HepG2 (cell line): Measurements from ENCODE around the gene SARS2. TPM values are rescaled to one million over a fixed set of nuclear protein-coding genes. Genes with fewer than 3 reads are reported as not detected.
A peak's percentile ranks its signal among the peaks of the same experiment; 100 is the strongest.

ENCODE experiments used
- ELF1 ChIP-seq: sonication (generic); formaldehyde crosslinking; IDR thresholded peaks from 2 replicates; pipeline ENCODE4 v1.4.0; 2020; ENCODE audit warnings: missing genetic modification reagents
- FOXK2 ChIP-seq: fragments of 450-650 bp; IDR thresholded peaks from 2 replicates; pipeline ENCODE4 v1.6.1; 2016
- IKZF1 ChIP-seq: fragments of 450-650 bp; IDR thresholded peaks from 2 replicates; pipeline ENCODE4 v1.7.1; 2016
- MAFK ChIP-seq, 2 experiments: IDR thresholded peaks in 1 of 2; conservative IDR thresholded peaks in 1 of 2; 2 replicates each; pipeline ENCODE4 v1.6.1; 2011; ENCODE audit warnings: improper control_type of control experiment in 2 of 2, low read length in 2 of 2
- MIER2 ChIP-seq: IDR thresholded peaks from 2 replicates; pipeline ENCODE4 v1.6.1; 2016; ENCODE audit warnings: missing biosample characterization, missing genetic modification reagents
- PPARG ChIP-seq: conservative IDR thresholded peaks from 2 replicates; pipeline ENCODE4 v1.6.1; 2016; ENCODE audit warnings: missing biosample characterization, missing genetic modification reagents
- RARG ChIP-seq: sonication (generic); formaldehyde crosslinking; IDR thresholded peaks from 2 replicates; pipeline ENCODE4 v1.4.0; 2020; ENCODE audit warnings: low read depth, mild to moderate bottlenecking, missing genetic modification reagents
- RFXANK ChIP-seq: IDR thresholded peaks from 2 replicates; pipeline ENCODE4 v1.6.1; 2016
- RXRA ChIP-seq: sonication (generic); formaldehyde crosslinking; IDR thresholded peaks from 2 replicates; pipeline ENCODE4 v1.5.1; 2020; ENCODE audit warnings: missing genetic modification reagents
- XBP1 ChIP-seq: sonication (generic); formaldehyde crosslinking; IDR thresholded peaks from 2 replicates; pipeline ENCODE4 v1.5.0; 2020; ENCODE audit warnings: missing genetic modification reagents
- ZFP90 ChIP-seq: sonication (generic); formaldehyde crosslinking; IDR thresholded peaks from 2 replicates; pipeline ENCODE4 v1.8.0; 2022; ENCODE audit warnings: missing genetic modification reagents, mild to moderate bottlenecking, inconsistent platforms, borderline replicate concordance
- ZNF20 ChIP-seq: sonication (generic); formaldehyde crosslinking; IDR thresholded peaks from 2 replicates; pipeline ENCODE4 v1.4.0; 2020; ENCODE audit warnings: mild to moderate bottlenecking, moderate library complexity, missing genetic modification reagents
- ZNF232 ChIP-seq: sonication (generic); formaldehyde crosslinking; IDR thresholded peaks from 2 replicates; pipeline ENCODE4 v1.4.0; 2020; ENCODE audit warnings: missing genetic modification reagents, borderline replicate concordance
- ZNF296 ChIP-seq: sonication (generic); formaldehyde crosslinking; conservative IDR thresholded peaks from 2 replicates; pipeline ENCODE4 v1.5.0; 2020; ENCODE audit warnings: mild to moderate bottlenecking, missing genetic modification reagents
- ZNF335 ChIP-seq: sonication (generic); formaldehyde crosslinking; IDR thresholded peaks from 2 replicates; pipeline ENCODE4 v1.4.0; 2020; ENCODE audit warnings: missing genetic modification reagents
- ZNF34 ChIP-seq: sonication (generic); formaldehyde crosslinking; IDR thresholded peaks from 2 replicates; pipeline ENCODE4 v1.4.0; 2020; ENCODE audit warnings: mild to moderate bottlenecking, missing genetic modification reagents, borderline replicate concordance
- ZNF343 ChIP-seq: sonication (generic); formaldehyde crosslinking; IDR thresholded peaks from 2 replicates; pipeline ENCODE4 v1.4.0; 2020; ENCODE audit warnings: mild to moderate bottlenecking, missing genetic modification reagents
- ZNF350 ChIP-seq: sonication (generic); formaldehyde crosslinking; IDR thresholded peaks from 2 replicates; pipeline ENCODE4 v1.4.0; 2020; ENCODE audit warnings: mild to moderate bottlenecking, low read depth, missing genetic modification reagents, borderline replicate concordance
- polyA plus RNA-seq, 8 experiments: library from polyadenylated mRNA; depleted of rRNA in 3 of 8; stranded (reverse) in 7 of 8; unstranded in 1 of 8; fragments of >200 nt; fragmentation: Illumina TruSeq in 4 of 8; extraction: Trizol in 4 of 8; gene quantifications; 2 replicates each; pipeline versions ENCODE4 v1.2.1 to v1.2.3, GENCODE V29; 2011 to 2016; ENCODE audit warnings: low read depth in 4 of 8, missing spikeins in 1 of 8, mixed read lengths in 1 of 8; ENCODE audit not compliant: insufficient read depth in 1 of 8
- total RNA-seq, 5 experiments: library from RNA; depleted of rRNA; stranded (reverse); fragments of >200 nt; fragmentation: Illumina TruSeq; extraction: Trizol; gene quantifications; 2 replicates each; pipeline ENCODE4 v1.2.3, GENCODE V29; 2016; ENCODE audit warnings: low read depth in 1 of 5
- TF ChIP-seq, protein P1 (sequence below): sonication (generic); formaldehyde crosslinking; IDR thresholded peaks from 2 replicates; pipeline ENCODE4 v1.8.1; 2023; ENCODE audit warnings: mild to moderate bottlenecking, missing genetic modification reagents
- TF ChIP-seq, protein P2 (sequence below): IDR thresholded peaks from 2 replicates; pipeline ENCODE4 v1.6.1; 2012; ENCODE audit warnings: inconsistent platforms
- TF ChIP-seq, protein P3 (sequence below): sonication (generic); formaldehyde crosslinking; IDR thresholded peaks from 2 replicates; pipeline ENCODE4 v1.5.0; 2020; ENCODE audit warnings: mild to moderate bottlenecking, missing genetic modification reagents, borderline replicate concordance

Gene SARS2
- total and polyA plus RNA-seq, 2 of the 13 experiments (the other 11 are each of a cell fraction or from before 2014, with no cell fraction given) = 40.0 to 48.6 TPM

DNA sequence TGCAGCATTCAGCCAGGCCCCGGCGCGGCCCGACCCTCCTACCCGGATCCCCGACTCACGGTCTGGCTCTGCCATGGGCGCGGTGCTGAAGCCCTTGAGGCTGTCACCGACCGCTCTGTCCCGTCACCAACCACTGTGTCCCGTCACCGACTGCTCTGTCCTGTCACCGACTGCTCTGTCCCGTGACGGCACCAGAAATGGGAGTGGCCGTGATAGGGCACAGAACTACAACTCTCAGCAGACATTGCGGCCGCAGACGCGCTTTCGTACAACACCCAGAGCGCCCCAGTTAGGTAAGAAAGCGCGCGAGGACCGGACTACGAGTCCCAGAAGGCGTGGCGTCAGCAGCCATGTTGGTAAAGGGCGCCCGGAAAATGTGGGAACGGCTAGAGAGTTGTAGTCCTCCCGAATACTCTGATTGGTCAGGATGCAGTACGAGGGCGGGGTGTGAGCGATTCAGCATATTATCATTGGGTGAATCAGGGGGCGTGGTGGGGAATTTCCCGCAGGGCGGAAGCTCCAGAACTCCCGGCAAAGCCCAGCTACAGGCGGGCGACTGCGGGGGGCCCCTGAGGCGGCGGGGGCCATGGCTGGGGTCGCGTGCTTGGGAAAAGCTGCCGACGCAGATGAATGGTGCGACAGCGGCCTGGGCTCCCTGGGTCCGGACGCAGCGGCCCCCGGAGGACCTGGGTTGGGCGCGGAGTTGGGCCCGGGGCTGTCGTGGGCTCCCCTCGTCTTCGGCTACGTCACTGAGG, 30.9 kb downstream of the SARS2 start, which contains the start of the genes NFKBIB and SIRT2 (continued):
- TF ChIP-seq IKZF1 (no peak), ZNF335 (CRISPR knock-in tag) (0 out of 2 replicates have a peak, but pooled peaks have one; percentile 49), PPARG (0 out of 2 replicates have a peak, but pooled peaks have one; percentile 32), MAFK (conservative IDR thresholded peaks at IDR 0.05 in 1 of 2, IDR thresholded peaks at IDR 0.05 in 1 of 2; ENCODE audit: low read length in 2 of 2) (peak; percentile 15 to 34; a peak in 1 of 4 replicates), RFXANK (CRISPR knock-in tag) (0 out of 2 replicates have a peak, but pooled peaks have one; percentile 51), XBP1 (CRISPR knock-in tag) (no peak), ZNF34 (CRISPR knock-in tag) (0 out of 2 replicates have a peak, but pooled peaks have one; percentile 10), RARG (CRISPR knock-in tag) (no peak), ZNF296 (CRISPR knock-in tag) (no peak), ZNF350 (CRISPR knock-in tag) (peak; percentile 82), RXRA (CRISPR knock-in tag) (peak; percentile 38), ZNF232 (CRISPR knock-in tag) (no peak), FOXK2 (peak; percentile 30; the same call in 1 of the 2 replicates), ZNF343 (CRISPR knock-in tag) (0 out of 2 replicates have a peak, but pooled peaks have one; percentile 50), ZNF20 (CRISPR knock-in tag) (no peak), ZFP90 (CRISPR knock-in tag) (no peak), ELF1 (CRISPR knock-in tag) (peak; percentile 94), MIER2 (CRISPR knock-in tag) (peak; percentile 32; the same call in 1 of the 2 replicates)
- TF ChIP-seq, protein P1, sequence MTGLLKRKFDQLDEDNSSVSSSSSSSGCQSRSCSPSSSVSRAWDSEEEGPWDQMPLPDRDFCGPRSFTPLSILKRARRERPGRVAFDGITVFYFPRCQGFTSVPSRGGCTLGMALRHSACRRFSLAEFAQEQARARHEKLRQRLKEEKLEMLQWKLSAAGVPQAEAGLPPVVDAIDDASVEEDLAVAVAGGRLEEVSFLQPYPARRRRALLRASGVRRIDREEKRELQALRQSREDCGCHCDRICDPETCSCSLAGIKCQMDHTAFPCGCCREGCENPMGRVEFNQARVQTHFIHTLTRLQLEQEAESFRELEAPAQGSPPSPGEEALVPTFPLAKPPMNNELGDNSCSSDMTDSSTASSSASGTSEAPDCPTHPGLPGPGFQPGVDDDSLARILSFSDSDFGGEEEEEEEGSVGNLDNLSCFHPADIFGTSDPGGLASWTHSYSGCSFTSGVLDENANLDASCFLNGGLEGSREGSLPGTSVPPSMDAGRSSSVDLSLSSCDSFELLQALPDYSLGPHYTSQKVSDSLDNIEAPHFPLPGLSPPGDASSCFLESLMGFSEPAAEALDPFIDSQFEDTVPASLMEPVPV (CRISPR knock-in tag) = 0 out of 2 replicates have a peak, but pooled peaks have one; percentile 46
- TF ChIP-seq, protein P2, sequence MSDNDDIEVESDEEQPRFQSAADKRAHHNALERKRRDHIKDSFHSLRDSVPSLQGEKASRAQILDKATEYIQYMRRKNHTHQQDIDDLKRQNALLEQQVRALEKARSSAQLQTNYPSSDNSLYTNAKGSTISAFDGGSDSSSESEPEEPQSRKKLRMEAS = peak; percentile 64
- TF ChIP-seq, protein P3, sequence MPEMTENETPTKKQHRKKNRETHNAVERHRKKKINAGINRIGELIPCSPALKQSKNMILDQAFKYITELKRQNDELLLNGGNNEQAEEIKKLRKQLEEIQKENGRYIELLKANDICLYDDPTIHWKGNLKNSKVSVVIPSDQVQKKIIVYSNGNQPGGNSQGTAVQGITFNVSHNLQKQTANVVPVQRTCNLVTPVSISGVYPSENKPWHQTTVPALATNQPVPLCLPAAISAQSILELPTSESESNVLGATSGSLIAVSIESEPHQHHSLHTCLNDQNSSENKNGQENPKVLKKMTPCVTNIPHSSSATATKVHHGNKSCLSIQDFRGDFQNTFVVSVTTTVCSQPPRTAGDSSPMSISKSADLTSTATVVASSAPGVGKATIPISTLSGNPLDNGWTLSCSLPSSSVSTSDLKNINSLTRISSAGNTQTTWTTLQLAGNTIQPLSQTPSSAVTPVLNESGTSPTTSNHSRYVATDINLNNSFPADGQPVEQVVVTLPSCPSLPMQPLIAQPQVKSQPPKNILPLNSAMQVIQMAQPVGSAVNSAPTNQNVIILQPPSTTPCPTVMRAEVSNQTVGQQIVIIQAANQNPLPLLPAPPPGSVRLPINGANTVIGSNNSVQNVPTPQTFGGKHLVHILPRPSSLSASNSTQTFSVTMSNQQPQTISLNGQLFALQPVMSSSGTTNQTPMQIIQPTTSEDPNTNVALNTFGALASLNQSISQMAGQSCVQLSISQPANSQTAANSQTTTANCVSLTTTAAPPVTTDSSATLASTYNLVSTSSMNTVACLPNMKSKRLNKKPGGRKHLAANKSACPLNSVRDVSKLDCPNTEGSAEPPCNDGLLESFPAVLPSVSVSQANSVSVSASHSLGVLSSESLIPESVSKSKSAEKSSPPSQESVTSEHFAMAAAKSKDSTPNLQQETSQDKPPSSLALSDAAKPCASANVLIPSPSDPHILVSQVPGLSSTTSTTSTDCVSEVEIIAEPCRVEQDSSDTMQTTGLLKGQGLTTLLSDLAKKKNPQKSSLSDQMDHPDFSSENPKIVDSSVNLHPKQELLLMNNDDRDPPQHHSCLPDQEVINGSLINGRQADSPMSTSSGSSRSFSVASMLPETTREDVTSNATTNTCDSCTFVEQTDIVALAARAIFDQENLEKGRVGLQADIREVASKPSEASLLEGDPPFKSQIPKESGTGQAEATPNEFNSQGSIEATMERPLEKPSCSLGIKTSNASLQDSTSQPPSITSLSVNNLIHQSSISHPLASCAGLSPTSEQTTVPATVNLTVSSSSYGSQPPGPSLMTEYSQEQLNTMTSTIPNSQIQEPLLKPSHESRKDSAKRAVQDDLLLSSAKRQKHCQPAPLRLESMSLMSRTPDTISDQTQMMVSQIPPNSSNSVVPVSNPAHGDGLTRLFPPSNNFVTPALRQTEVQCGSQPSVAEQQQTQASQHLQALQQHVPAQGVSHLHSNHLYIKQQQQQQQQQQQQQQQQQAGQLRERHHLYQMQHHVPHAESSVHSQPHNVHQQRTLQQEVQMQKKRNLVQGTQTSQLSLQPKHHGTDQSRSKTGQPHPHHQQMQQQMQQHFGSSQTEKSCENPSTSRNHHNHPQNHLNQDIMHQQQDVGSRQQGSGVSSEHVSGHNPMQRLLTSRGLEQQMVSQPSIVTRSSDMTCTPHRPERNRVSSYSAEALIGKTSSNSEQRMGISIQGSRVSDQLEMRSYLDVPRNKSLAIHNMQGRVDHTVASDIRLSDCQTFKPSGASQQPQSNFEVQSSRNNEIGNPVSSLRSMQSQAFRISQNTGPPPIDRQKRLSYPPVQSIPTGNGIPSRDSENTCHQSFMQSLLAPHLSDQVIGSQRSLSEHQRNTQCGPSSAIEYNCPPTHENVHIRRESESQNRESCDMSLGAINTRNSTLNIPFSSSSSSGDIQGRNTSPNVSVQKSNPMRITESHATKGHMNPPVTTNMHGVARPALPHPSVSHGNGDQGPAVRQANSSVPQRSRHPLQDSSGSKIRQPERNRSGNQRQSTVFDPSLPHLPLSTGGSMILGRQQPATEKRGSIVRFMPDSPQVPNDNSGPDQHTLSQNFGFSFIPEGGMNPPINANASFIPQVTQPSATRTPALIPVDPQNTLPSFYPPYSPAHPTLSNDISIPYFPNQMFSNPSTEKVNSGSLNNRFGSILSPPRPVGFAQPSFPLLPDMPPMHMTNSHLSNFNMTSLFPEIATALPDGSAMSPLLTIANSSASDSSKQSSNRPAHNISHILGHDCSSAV (CRISPR knock-in tag) = no peak
